Measurements from ENCODE around the gene EHBP1.
A peak's percentile ranks its signal among the peaks of the same experiment; 100 is the strongest.
"Not testable (repeated sequence)": the region's sequence is repeated elsewhere in the genome, so short reads cannot be mapped to it uniquely, and the experiment has no call there.

EHBP1 gene

GRCh38 chr2:62686012-62686685, 19.4 kb upstream of the EHBP1 start:
- Mint-ChIP-seq H3K4me1 (ENCODE audit: low read depth) (no peaks in the 10 kb centered on the region), H3K27me3 (peaks cover 26% of the 10 kb centered on the region), H3K36me3 (ENCODE audit: low read depth) (no peaks in the 10 kb centered on the region), H3K27ac (no peak overlapping the region), H3K4me3 (no peak overlapping the region), H3K9me3 (no peaks in the 10 kb centered on the region)

- H3K36me3 Mint-ChIP-seq (ENCODE audit: low read depth): no peaks in the 10 kb centered on the region
- H3K4me1 Mint-ChIP-seq (ENCODE audit: low read depth): no peaks in the 10 kb centered on the region
- no peak overlapping the region for H3K27ac Mint-ChIP-seq
- no peak overlapping the region for H3K4me3 Mint-ChIP-seq
- no peaks in the 10 kb centered on the region for H3K9me3 Mint-ChIP-seq
- H3K27me3 Mint-ChIP-seq: peaks cover 25% of the 10 kb centered on the region
Observed at GRCh38 chr2:62687636-62688035, 17.9 kb upstream of the EHBP1 start.

- Mint-ChIP-seq H3K36me3 (ENCODE audit: low read depth) (no peaks in the 10 kb centered on the region), H3K27me3 (peaks cover 32% of the 10 kb centered on the region), H3K4me1 (ENCODE audit: low read depth) (no peaks in the 10 kb centered on the region), H3K27ac (no peak overlapping the region), H3K9me3 (no peaks in the 10 kb centered on the region), H3K4me3 (no peak overlapping the region)
Observed at GRCh38 chr2:62688771-62689170, 16.7 kb upstream of the EHBP1 start.

- Mint-ChIP-seq H3K9me3 (no peaks in the 10 kb centered on the region), H3K4me1 (ENCODE audit: low read depth) (no peaks in the 10 kb centered on the region), H3K4me3 (no peak overlapping the region), H3K27me3 (peaks cover 27% of the 10 kb centered on the region), H3K27ac (no peak overlapping the region), H3K36me3 (ENCODE audit: low read depth) (no peaks in the 10 kb centered on the region)
Observed at GRCh38 chr2:62691186-62691585, 14.3 kb upstream of the EHBP1 start.

GRCh38 chr2:62692225-62692624, 13.3 kb upstream of the EHBP1 start:
- Mint-ChIP-seq H3K27ac (no peak overlapping the region), H3K4me1 (ENCODE audit: low read depth) (no peaks in the 10 kb centered on the region), H3K27me3 (peaks cover 27% of the 10 kb centered on the region), H3K9me3 (no peaks in the 10 kb centered on the region), H3K4me3 (no peak overlapping the region), H3K36me3 (ENCODE audit: low read depth) (no peaks in the 10 kb centered on the region)

- Mint-ChIP-seq H3K36me3 (ENCODE audit: low read depth) (no peaks in the 10 kb centered on the region), H3K4me1 (ENCODE audit: low read depth) (no peaks in the 10 kb centered on the region), H3K4me3 (no peak overlapping the region), H3K27ac (no peak overlapping the region), H3K9me3 (no peaks in the 10 kb centered on the region), H3K27me3 (peaks cover 9% of the 10 kb centered on the region)
Observed at GRCh38 chr2:62698653-62699052, 6.9 kb upstream of the EHBP1 start.

- no peaks in the 10 kb centered on the region for H3K27me3 Mint-ChIP-seq
- H3K36me3 Mint-ChIP-seq (ENCODE audit: low read depth): peaks cover 11% of the 10 kb centered on the region
- H3K4me1 Mint-ChIP-seq (ENCODE audit: low read depth): peaks cover 26% of the 10 kb centered on the region
- peaks cover 6% of the 10 kb centered on the region for H3K9me3 Mint-ChIP-seq
- H3K4me3 Mint-ChIP-seq: peak overlapping the region; percentile 81
- peak overlapping the region; percentile 50 for H3K27ac Mint-ChIP-seq
Observed at GRCh38 chr2:62704654-62705006, 883 bp upstream of the EHBP1 start.

GRCh38 chr2:62705859-62706720, 577 bp downstream of the EHBP1 start:
- Mint-ChIP-seq H3K36me3 (ENCODE audit: low read depth) (peaks cover 11% of the 10 kb centered on the region), H3K27me3 (no peaks in the 10 kb centered on the region), H3K4me1 (ENCODE audit: low read depth) (peaks cover 26% of the 10 kb centered on the region), H3K4me3 (peak overlapping the region; percentile 81), H3K27ac (peak overlapping the region; percentile 17), H3K9me3 (peaks cover 6% of the 10 kb centered on the region)

GRCh38 chr2:62706721-62707521, 1.4 kb downstream of the EHBP1 start:
- Mint-ChIP-seq H3K4me1 (ENCODE audit: low read depth) (peaks cover 26% of the 10 kb centered on the region), H3K27me3 (no peaks in the 10 kb centered on the region), H3K4me3 (peak overlapping the region; percentile 81), H3K27ac (peak overlapping the region; percentile 17), H3K36me3 (ENCODE audit: low read depth) (peaks cover 11% of the 10 kb centered on the region), H3K9me3 (peaks cover 6% of the 10 kb centered on the region)

GRCh38 chr2:62708751-62709150, 3.2 kb downstream of the EHBP1 start:
- peaks cover 6% of the 10 kb centered on the region for H3K9me3 Mint-ChIP-seq

GRCh38 chr2:62711832-62712494, 6.5 kb downstream of the EHBP1 start:
- H3K4me3 Mint-ChIP-seq: no peak overlapping the region
- no peak overlapping the region for H3K27ac Mint-ChIP-seq
- peaks cover 10% of the 10 kb centered on the region for H3K4me1 Mint-ChIP-seq (ENCODE audit: low read depth)
- peaks cover 23% of the 10 kb centered on the region for H3K36me3 Mint-ChIP-seq (ENCODE audit: low read depth)
- no peaks in the 10 kb centered on the region for H3K27me3 Mint-ChIP-seq
- peaks cover 6% of the 10 kb centered on the region for H3K9me3 Mint-ChIP-seq

More at GRCh38 chr2:62708751-62709150, 3.2 kb downstream of the EHBP1 start:
- H3K27ac Mint-ChIP-seq: no peak overlapping the region
- H3K4me3 Mint-ChIP-seq: no peak overlapping the region
- H3K36me3 Mint-ChIP-seq (ENCODE audit: low read depth): peaks cover 11% of the 10 kb centered on the region
- no peaks in the 10 kb centered on the region for H3K27me3 Mint-ChIP-seq
- peaks cover 26% of the 10 kb centered on the region for H3K4me1 Mint-ChIP-seq (ENCODE audit: low read depth)

- not testable (repeated sequence) for H3K4me3 Mint-ChIP-seq, H3K27me3 Mint-ChIP-seq, H3K9me3 Mint-ChIP-seq, H3K27ac Mint-ChIP-seq
- H3K4me1 Mint-ChIP-seq (ENCODE audit: low read depth): peaks cover 10% of the 10 kb centered on the region
- peaks cover 23% of the 10 kb centered on the region for H3K36me3 Mint-ChIP-seq (ENCODE audit: low read depth)
Observed at GRCh38 chr2:62713196-62713595, 7.7 kb downstream of the EHBP1 start.

- Mint-ChIP-seq H3K9me3 (peaks cover 4% of the 10 kb centered on the region), H3K4me3 (no peak overlapping the region), H3K27me3 (no peaks in the 10 kb centered on the region), H3K27ac (no peak overlapping the region), H3K4me1 (ENCODE audit: low read depth) (peaks cover 4% of the 10 kb centered on the region), H3K36me3 (ENCODE audit: low read depth) (peaks cover 20% of the 10 kb centered on the region)
Observed at GRCh38 chr2:62713837-62714236, 8.3 kb downstream of the EHBP1 start.

- Mint-ChIP-seq H3K36me3 (ENCODE audit: low read depth) (peaks cover 31% of the 10 kb centered on the region), H3K27ac (no peak overlapping the region), H3K4me1 (ENCODE audit: low read depth) (peaks cover 3% of the 10 kb centered on the region), H3K27me3 (no peaks in the 10 kb centered on the region), H3K4me3 (no peak overlapping the region), H3K9me3 (peaks cover 3% of the 10 kb centered on the region)
Observed at GRCh38 chr2:62716768-62717167, 11.3 kb downstream of the EHBP1 start.

All from stimulated activated naive CD8-positive, alpha-beta T cell treated with anti-CD3 and anti-CD28 coated beads, Interleukin-15, Interleukin-2, amounts not matched to agents 100 ng/mL and 50 ng/mL, for 24 hours (primary cell).